Activated CD4-positive, alpha-beta T cell treated with anti-CD3 and anti-CD28 coated beads, Interleukin-2, amount 50 U/mL, for 16 hours (primary cell): ENCODE data around the gene KLHL29.

Source experiments
- DNase-seq: peaks from one replicate; pipeline ENCODE4 v3.0.0-alpha.2; 2020

Gene KLHL29

GRCh38 chr2:23557455-23557854 is 172.5 kb downstream of the KLHL29 start:
- no peak for DNase-seq

GRCh38 chr2:23559561-23560239 is 174.7 kb downstream of the KLHL29 start:
- no peak for DNase-seq

DNA sequence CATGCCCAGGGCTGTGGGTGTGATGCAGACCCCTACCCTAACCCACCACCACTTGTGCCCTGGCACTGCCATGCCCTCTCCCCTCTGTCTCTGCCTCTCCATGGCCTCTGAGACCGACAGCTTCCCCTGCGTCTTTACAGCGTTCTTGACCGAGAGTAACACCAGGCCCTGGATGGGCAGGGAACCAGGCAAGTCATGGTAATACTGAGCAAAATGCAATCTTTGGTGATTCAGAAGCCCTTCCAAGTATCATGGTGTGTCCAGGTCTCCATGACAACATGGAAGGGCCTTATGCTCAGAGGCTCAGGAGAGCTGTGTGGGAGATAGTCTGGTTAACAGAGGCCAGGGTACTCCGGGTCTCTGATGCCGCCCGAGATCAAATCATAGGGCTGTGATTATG is 176.1 kb downstream of the KLHL29 start:
- DNase-seq = no peak

- no peak for DNase-seq
These were observed 176.6 kb downstream of the KLHL29 start for GRCh38 chr2:23561544-23561943.

DNA sequence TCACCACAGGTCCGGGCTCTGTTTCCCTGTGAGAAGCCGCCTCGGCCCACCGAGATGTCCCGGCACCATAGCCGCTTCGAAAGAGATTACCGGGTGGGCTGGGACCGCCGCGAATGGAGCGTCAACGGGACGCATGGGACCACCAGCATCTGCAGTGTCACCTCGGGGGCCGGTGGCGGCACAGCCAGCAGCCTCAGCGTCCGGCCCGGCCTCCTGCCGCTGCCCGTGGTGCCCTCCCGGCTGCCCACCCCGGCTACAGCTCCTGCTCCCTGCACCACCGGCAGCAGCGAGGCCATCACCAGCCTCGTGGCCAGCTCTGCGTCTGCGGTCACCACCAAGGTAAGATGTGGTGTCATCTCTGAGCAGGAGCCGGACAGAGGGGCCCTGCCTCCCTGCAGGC is 177.2 kb downstream of the KLHL29 start:
- no peak for DNase-seq

GRCh38 chr2:23563151-23563550 is 178.2 kb downstream of the KLHL29 start:
- DNase-seq = no peak

DNA sequence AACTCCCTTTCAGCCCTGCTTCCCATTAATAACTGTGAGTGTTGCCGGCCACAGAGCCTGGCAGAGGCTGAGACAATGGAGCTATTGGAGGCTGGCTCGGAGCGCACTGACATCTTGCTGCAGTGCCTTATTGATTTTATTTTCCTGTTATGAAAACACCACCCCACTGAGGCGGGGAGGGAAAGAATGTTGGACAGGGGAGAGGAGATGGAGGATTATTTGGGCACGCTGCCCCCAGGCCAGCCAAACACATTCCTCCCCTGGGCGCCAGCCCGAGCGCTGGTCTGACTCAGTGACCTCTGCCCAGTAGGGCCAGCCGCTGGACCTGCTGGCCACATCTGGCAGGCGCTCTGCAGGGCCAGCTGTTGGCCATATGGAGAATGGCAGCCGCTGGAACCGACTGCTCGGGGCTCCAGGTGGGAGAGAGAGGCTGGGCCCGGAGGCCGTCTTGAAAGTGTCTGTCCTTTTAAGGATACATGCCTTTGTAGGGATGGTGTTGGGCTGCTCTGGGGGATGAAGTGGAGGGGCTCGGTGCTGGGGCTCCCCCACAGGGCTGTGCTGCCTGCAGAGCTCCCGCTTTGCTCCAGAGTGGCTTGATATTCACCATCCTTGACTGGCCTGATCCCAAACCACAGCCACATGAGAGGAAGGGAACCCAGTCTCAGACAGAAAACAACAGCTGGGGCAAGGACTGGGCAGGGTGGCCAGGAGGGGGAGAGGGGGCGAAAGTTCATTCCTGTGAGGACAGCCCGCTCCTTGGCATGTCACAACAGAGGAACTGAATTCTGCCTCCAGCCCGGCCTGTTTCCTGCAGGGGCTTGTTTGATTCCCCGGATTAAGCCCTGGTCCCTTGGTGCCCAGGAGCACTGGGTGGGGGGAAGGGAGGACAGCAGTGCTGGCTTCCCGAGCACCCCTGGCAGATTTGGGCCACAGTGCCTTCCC is 179.0 kb downstream of the KLHL29 start:
- DNase-seq = no peak

DNA sequence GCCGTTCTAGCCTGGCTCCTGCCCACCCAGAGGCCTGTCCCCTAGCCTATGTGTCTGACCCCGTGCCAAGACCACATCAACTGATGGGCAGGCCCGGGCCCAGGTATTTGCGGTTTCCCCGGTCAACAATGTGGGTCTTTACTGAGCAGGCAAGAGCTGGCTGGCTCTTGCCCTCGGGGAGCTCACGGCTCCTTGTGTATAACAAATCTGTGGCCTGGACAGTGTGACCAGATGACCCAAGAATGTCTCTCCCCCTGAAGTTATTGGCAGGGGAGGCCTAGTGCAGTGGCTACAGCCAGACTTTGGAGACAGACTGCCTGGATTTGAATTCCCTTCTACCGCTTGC is 179.6 kb downstream of the KLHL29 start:
- DNase-seq = no peak

GRCh38 chr2:23565374-23565773 is 180.4 kb downstream of the KLHL29 start:
- no peak for DNase-seq

GRCh38 chr2:23565814-23566213 is 180.8 kb downstream of the KLHL29 start:
- DNase-seq = no peak

- peak; percentile 15 for DNase-seq
These were observed 181.5 kb downstream of the KLHL29 start for GRCh38 chr2:23566241-23567142.

DNA sequence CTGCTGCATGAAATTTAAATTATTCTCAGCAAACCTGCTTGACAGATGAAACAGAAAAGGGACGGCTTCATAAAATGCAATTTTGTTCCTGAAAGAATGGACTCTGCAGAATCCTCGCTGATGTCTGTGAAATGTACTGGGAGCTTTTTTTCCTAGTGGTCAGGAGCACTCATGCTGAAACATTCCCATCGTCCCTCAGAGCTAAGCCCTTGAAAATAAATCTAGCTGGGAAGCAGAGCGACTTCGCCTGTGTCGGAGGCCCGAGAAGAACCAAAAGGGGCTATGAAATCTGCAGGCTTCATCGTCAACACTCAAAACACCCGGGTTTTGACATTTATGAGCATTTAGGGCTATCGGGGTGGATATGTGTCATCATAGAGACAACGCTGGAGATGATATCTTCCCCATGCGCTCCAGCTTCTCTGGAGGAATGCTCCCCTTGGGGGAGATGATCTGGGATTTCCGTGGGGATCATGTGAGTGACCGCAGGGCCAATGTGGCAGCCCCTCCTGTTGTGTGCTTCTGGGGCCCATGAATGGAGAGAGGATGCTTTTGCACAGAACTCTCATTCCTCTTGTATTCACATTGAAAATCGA is 182.3 kb downstream of the KLHL29 start:
- DNase-seq = no peak

GRCh38 chr2:23568211-23568610 is 183.2 kb downstream of the KLHL29 start:
- DNase-seq = no peak

DNA sequence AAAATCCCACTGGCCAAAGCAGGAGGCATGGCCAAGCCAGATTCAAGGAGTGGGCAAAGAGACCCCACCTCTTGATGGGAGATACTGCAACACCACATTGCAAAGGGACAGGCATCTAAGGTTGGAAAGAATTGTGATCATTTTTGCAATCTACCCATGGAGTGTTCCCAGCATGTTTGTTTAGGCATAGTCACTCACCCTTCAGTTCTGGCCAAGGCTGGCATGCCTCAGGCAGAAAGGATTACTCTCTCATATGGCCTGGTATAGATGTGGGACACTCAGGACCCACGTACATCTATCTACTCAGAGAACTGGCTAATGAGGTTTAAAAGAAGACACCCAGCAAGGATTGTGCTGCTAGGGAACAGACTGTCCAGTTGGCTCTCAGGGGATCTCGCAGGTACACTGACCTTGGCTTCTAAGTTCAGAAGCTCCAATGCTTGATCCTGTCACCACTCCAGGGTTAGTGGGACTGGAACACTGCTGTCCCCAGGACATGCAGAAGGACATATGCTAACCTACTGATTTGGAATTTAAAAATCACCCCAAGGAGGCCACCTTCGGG is 183.7 kb downstream of the KLHL29 start:
- no peak for DNase-seq

- DNase-seq = no peak
These were observed 184.9 kb downstream of the KLHL29 start for GRCh38 chr2:23569761-23570365.

DNA sequence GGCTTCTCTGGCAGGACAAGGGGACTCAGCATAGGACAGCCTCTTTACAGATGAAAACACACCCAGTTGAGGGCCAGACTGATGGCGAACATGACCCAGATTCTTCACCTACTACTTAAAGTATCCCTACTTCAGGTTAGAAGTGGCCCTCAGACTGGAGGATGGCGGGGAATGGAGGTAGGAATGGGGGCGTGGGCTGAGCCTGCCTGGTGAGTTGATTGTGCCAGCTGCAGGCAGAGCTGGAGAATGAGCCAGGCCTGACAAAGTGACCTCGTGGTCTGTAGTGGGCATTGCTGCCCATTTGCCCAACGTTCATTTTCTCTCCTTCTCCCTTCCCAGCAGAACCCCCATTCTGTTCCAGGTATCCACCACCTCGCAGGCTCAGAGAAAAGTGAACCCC is 186.1 kb downstream of the KLHL29 start:
- DNase-seq = no peak

DNA sequence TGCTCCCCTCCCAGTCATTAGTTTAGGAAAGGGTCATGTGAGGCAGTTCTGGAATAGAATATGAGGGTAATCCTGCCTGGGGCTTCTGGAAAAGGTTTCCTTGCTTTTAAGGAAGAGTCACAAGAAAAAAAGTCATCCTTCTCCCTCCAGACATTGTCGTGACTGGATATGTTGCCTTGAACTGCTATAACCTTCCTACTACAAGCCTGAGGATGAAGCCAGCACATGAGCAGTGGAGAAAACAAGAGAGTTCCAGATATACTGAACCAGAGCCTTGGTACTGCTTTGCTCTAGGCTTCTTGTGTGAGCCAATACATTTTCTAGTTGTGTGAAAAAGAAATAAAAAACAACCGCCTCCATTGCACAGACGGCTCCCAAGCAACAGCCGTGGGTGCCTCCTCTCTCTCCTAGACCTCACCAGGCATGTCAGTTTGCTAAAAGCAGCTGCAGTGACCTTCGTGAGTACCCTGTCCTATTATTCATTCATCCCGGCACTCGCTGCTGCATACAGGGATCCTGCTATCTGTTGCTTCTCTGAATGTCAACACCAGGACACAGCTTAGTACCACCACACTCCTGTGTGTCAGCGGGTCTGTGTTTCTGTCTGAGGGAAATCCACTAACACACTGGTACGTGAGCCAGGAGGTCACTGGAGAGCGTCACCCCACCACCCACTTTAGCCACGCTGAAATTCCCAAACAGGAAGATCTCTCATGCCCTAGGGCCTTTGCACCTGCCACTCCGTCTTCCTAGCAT is 186.7 kb downstream of the KLHL29 start:
- no peak for DNase-seq

DNA sequence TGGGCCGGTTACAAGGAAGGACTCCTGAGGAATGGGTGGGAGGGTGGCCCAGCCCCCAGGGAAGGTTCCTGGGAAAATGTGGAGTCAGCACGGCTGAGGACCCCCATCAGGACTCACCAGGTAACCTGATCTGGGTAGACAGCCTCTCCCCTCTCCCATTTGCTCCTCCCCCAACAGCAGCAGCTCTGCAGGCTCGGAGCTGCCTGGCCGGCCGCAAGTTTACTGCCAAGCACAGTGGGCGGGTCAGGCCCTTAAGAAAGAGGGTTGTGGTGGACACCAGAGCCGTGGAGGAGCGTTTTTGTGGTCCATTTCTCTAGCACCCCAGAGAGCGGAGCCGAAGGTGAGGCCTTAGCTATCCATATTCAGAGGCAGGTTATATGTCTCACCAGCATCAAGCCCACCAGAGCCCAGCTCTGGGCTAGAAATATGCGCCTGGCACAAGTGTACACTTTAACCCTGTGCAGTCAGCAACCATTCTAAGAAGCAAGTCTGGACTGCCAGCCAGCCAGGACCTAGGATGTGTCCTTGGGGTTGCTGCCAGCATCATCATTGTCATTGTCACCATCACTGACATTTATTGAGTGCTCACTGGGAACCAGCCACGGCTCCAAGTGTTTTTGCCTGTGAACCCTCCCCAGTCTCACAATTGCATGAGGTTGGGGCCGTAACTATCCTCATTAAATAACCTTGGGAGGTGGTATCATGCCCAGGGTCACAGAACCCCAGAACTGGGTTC is 190.1 kb downstream of the KLHL29 start:
- no peak for DNase-seq

- DNase-seq = no peak
These were observed 194.1 kb downstream of the KLHL29 start for GRCh38 chr2:23578964-23579671.

DNA sequence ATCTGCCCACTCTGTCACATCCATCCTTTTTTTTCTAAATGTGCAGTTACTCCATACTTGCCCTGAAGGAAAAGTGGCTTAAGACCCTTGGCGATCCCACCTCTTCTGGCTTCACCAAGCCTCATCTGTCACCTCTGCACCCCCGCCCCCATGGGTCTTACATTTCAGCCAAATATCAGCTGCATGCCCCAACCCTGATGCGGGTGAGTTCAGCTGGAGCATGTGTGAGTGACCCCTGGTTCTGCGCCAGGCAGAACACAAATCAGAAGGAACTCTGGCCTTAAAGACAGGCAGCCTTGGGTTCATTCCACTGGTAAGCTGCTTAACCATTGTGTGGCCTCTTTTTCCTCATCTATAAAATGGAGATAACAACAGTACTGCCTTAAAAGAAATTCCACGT is 194.7 kb downstream of the KLHL29 start:
- DNase-seq = no peak
